Gastroesophageal sphincter (tissue), 4 donors: ENCODE results near the gene MIPOL1. TPM values are rescaled to one million over a fixed set of nuclear protein-coding genes. Genes with fewer than 3 reads are reported as not detected.
"Not testable (repeated sequence)": the region's sequence is repeated elsewhere in the genome, so short reads cannot be mapped to it uniquely, and the experiment has no call there.

ENCODE experiments used
- ATAC-seq: fragments of 150-250 bp; one replicate; pipeline ENCODE4 v1.9.1; 2016; ENCODE audit warnings: mild to moderate bottlenecking, moderate library complexity
- H3K27ac ChIP-seq, 4 donors: fragments of 200-600 bp; sonication (generic) in 3 of 4; 1 replicate in 3 of 4; 2 replicates in 1 of 4; pipeline ENCODE4 v1.5.1; 2016 to 2019
- H3K27me3 ChIP-seq: fragments of 200-600 bp; sonication (generic); one replicate; pipeline ENCODE4 v1.5.1; 2019
- H3K36me3 ChIP-seq, 2 donors: fragments of 200-600 bp; sonication (generic); one replicate each; pipeline ENCODE4 v1.5.1; 2019; ENCODE audit warnings: control low read depth in 1 of 2
- H3K4me1 ChIP-seq, 3 donors: fragments of 200-600 bp; sonication (generic); 1 replicate in 2 of 3; 2 replicates in 1 of 3; pipeline ENCODE4 v1.5.1; 2016 to 2019; ENCODE audit warnings: control low read depth in 2 of 3
- H3K4me3 ChIP-seq, 2 donors: fragments of 200-600 bp; sonication (generic); one replicate each; pipeline ENCODE4 v1.5.1; 2019; ENCODE audit warnings: mild to moderate bottlenecking in 1 of 2, moderate library complexity in 1 of 2
- H3K9me3 ChIP-seq, 3 donors: fragments of 200-600 bp; sonication (generic); one replicate each; pipeline ENCODE4 v1.5.1; 2017 to 2019; ENCODE audit warnings: control low read depth in 2 of 3
- EP300 ChIP-seq: sonication (generic); formaldehyde crosslinking; IDR thresholded peaks from one replicate; pipeline ENCODE4 v1.6.1; 2017; ENCODE audit warnings: antibody characterized with exemption, mild to moderate bottlenecking
- POLR2A ChIP-seq, 2 donors: fragments of 450-650 bp; IDR thresholded peaks; one replicate each; pipeline ENCODE4 v1.6.1; 2017; ENCODE audit warnings: antibody characterized with exemption in 2 of 2, mild to moderate bottlenecking in 2 of 2, moderate library complexity in 1 of 2
- POLR2AphosphoS5 ChIP-seq: sonication (generic); formaldehyde crosslinking; IDR thresholded peaks from one replicate; pipeline ENCODE4 v1.6.1; 2017; ENCODE audit warnings: antibody characterized with exemption
- WGBS, 2 donors: methylation state at CpG; one replicate each; pipeline ENCODE4 v1.1.5; 2018; ENCODE audit warnings: low coverage in 1 of 2; 5-methylcytosine and 5-hydroxymethylcytosine counted together
- total RNA-seq, 4 donors: library from RNA; depleted of rRNA; stranded (reverse); fragments of >200 nt; gene quantifications; one replicate each; pipeline ENCODE4 v1.1.0, GENCODE V29; 2016
- TF ChIP-seq, protein P1 (sequence below), 4 experiments: fragments of 200-600 bp in 2 of 4; fragments of 450-650 bp in 2 of 4; sonication (generic) in 1 of 4; IDR thresholded peaks; one replicate each; pipeline ENCODE4 v1.5.1; 2017 to 2019; ENCODE audit warnings: antibody characterized with exemption in 4 of 4, mild to moderate bottlenecking in 2 of 4, moderate library complexity in 2 of 4

MIPOL1 gene
- total RNA-seq, 4 donors from 2014 or later, result 10.6 to 32.8 (median 19.4) TPM

DNA sequence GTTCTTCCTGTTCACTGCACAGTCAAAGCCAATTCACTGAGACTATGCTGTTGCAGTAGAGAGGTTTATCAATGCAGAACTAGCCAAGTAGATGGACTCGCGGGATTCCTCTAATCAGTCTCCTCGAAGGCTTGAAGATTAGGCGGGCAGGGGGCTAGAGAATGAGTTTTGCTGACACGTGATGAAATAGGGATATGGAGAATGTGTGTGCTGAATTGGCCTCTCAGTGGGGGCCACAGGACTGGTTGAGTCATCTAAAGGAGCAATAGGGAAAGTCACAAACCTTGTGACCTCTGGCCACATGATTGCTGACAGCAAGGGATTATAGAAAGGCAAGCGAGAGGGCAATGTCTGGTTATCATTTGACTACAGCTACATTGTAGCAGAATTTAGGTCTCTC lies 12.7 kb downstream of the MIPOL1 start:
- ATAC-seq, result no peak
- Histone ChIP-seq H3K27ac (no peak overlapping the region), H3K27me3 (no peaks in the 10 kb centered on the region), H3K4me3 (no peak overlapping the region), H3K9me3 (peaks cover 0 to 17% (median 0%) of the 10 kb centered on the region in 3 donors), H3K36me3 (peaks cover 0 to 8% of the 10 kb centered on the region in 2 donors), H3K4me1 (no peaks in the 10 kb centered on the region)
- 97 to 100% methylated on average over 1 to 6 of the region's 6 CpGs for WGBS, 2 donors
- TF ChIP-seq POLR2AphosphoS5 (no peak), EP300 (no peak), POLR2A (IDR thresholded peaks at IDR 0.05) (no peak)
- TF ChIP-seq, protein P1, sequence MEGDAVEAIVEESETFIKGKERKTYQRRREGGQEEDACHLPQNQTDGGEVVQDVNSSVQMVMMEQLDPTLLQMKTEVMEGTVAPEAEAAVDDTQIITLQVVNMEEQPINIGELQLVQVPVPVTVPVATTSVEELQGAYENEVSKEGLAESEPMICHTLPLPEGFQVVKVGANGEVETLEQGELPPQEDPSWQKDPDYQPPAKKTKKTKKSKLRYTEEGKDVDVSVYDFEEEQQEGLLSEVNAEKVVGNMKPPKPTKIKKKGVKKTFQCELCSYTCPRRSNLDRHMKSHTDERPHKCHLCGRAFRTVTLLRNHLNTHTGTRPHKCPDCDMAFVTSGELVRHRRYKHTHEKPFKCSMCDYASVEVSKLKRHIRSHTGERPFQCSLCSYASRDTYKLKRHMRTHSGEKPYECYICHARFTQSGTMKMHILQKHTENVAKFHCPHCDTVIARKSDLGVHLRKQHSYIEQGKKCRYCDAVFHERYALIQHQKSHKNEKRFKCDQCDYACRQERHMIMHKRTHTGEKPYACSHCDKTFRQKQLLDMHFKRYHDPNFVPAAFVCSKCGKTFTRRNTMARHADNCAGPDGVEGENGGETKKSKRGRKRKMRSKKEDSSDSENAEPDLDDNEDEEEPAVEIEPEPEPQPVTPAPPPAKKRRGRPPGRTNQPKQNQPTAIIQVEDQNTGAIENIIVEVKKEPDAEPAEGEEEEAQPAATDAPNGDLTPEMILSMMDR (IDR thresholded peaks at IDR 0.05), result no peak

DNA sequence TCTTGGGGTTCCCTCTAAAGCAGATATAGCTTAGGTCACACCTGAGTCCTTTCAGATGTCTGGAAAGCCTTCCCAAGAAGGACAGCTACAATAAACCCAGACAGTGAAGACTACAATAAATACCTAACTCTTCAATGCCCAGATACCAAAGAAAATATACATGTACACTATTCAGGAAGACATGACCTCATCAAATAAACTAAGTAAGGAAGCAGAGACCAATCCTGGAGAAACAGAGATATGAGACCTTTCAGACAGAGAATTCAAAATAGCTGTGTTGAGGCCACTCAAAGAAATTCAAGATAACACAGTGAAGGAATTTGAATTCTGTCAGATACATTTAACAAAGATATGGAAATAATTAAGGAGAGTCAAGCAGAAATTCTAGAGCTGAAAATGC lies 15.3 kb downstream of the MIPOL1 start:
- Histone ChIP-seq H3K27ac (no peak overlapping the region), H3K36me3 (peaks cover 0 to 8% of the 10 kb centered on the region in 2 donors), H3K9me3 (peaks cover 0 to 9% (median 0%) of the 10 kb centered on the region in 3 donors), H3K27me3 (no peaks in the 10 kb centered on the region), H3K4me1 (no peaks in the 10 kb centered on the region), H3K4me3 (no peak overlapping the region)
- no peak for ATAC-seq
- TF ChIP-seq POLR2A (IDR thresholded peaks at IDR 0.05), result no peak
- TF ChIP-seq, protein P1 (IDR thresholded peaks at IDR 0.05), result no peak

GRCh38 chr14:37215345-37215744 lies 17.6 kb downstream of the MIPOL1 start:
- WGBS, 2 donors, result 83 to 96% methylated on average over 3 of the region's 3 CpGs
- Histone ChIP-seq H3K27ac (no peak overlapping the region), H3K4me3 (no peak overlapping the region), H3K9me3 (peaks cover 0 to 9% (median 0%) of the 10 kb centered on the region in 3 donors), H3K4me1 (no peaks in the 10 kb centered on the region), H3K36me3 (peaks cover 0 to 8% of the 10 kb centered on the region in 2 donors), H3K27me3 (no peaks in the 10 kb centered on the region)
- TF ChIP-seq POLR2AphosphoS5, result no peak
- TF ChIP-seq, protein P1 (IDR thresholded peaks at IDR 0.05), result no peak
- TF ChIP-seq POLR2A (IDR thresholded peaks at IDR 0.05), result no peak
- TF ChIP-seq EP300, result no peak
- ATAC-seq, result no peak

GRCh38 chr14:37221073-37221472 lies 23.3 kb downstream of the MIPOL1 start:
- Histone ChIP-seq H3K4me1 (peaks cover 0 to 6% (median 0%) of the 10 kb centered on the region in 3 donors), H3K27me3 (no peaks in the 10 kb centered on the region), H3K36me3 (peaks cover 0 to 8% of the 10 kb centered on the region in 2 donors), H3K9me3 (peaks cover 0 to 11% (median 0%) of the 10 kb centered on the region in 3 donors), H3K4me3 (no peak overlapping the region), H3K27ac (no peak overlapping the region)
- 96 to 97% methylated on average over 3 of the region's 3 CpGs for WGBS, 2 donors
- ATAC-seq, result no peak
- TF ChIP-seq, protein P1 (IDR thresholded peaks at IDR 0.05), result no peak
- no peak for TF ChIP-seq EP300
- TF ChIP-seq POLR2AphosphoS5, result no peak
- no peak for TF ChIP-seq POLR2A (IDR thresholded peaks at IDR 0.05)

DNA sequence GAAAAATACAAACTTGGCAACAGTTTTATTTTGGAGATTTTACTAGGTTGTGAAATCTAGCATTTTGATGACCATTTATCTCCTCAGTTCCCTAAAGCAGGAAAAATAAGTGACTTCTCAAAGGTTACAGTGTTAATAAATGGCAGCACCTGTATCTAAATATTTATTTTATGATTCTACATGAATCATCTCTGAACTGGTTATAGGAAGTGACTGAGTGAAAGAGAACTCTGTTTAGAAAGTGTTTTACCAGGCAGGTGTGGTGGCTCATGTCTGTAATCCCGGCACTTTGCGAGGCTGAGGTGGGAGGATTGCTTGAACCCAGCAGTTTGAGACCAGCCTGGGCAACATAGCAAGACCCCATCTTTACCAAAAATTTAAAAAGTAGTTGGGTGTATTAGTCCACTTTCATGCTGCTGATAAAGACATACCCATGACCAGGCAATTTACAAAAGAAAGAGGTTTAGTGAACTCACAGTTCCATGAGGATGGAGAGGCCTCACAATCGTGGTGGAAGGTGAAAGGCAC lies 26.3 kb downstream of the MIPOL1 start:
- H3K4me3 ChIP-seq, result no peak overlapping the region
- peaks cover 0 to 11% (median 0%) of the 10 kb centered on the region in 3 donors for H3K9me3 ChIP-seq
- no peak for ATAC-seq
- H3K36me3 ChIP-seq, result peaks cover 0 to 8% of the 10 kb centered on the region in 2 donors
- 91 to 100% methylated on average over 1 to 3 of the region's 3 CpGs for WGBS, 2 donors
- H3K27ac ChIP-seq, result no peak overlapping the region
- peaks cover 0 to 6% (median 0%) of the 10 kb centered on the region in 3 donors for H3K4me1 ChIP-seq
- TF ChIP-seq POLR2A (IDR thresholded peaks at IDR 0.05) (no peak), POLR2AphosphoS5 (no peak)
- H3K27me3 ChIP-seq, result no peaks in the 10 kb centered on the region

- not testable (repeated sequence) for H3K36me3 ChIP-seq, H3K4me1 ChIP-seq, H3K27me3 ChIP-seq, H3K27ac ChIP-seq, H3K4me3 ChIP-seq, ATAC-seq
- H3K9me3 ChIP-seq, result peaks cover 0 to 11% (median 0%) of the 10 kb centered on the region in 3 donors
- WGBS, 2 donors, result 94% methylated on average over 3 to 4 of the region's 4 CpGs
Measured at GRCh38 chr14:37225668-37226067, 27.9 kb downstream of the MIPOL1 start.
